GOT3 (cell line): ENCODE data around the gene SRRT.
"Not testable (repeated sequence)": the region's sequence is repeated elsewhere in the genome, so short reads cannot be mapped to it uniquely, and the experiment has no call there.

ENCODE experiments used
- DNase-seq: peaks from one replicate; lab custom pipeline; 2025; ENCODE audit warnings: mixed read lengths; lab: John Stamatoyannopoulos, UW

Gene SRRT

GRCh38 chr7:100874577-100875355 lies at the start of gene SRRT:
SRRT (plus strand) TSS chr7:100875103; CDS start chr7:100875591, 488 bp downstream.
- peak; percentile 91 for DNase-seq

- no peak for DNase-seq
These were observed 49.7 kb upstream of the SRRT start for GRCh38 chr7:100825215-100825671.

- DNase-seq = no peak
These were observed 49.0 kb upstream of the SRRT start for GRCh38 chr7:100825751-100826513.

- DNase-seq = no peak
These were observed 48.2 kb upstream of the SRRT start for GRCh38 chr7:100826514-100827329.

GRCh38 chr7:100827330-100828226 lies 47.3 kb upstream of the SRRT start, which contains the start of gene EPHB4:
EPHB4 (minus strand) TSS chr7:100827523; CDS start chr7:100827030, 493 bp downstream.
- no peak for DNase-seq

- DNase-seq = no peak
These were observed 45.7 kb upstream of the SRRT start for GRCh38 chr7:100829150-100829716.

GRCh38 chr7:100830396-100830795 lies 44.5 kb upstream of the SRRT start:
- no peak for DNase-seq

- DNase-seq = no peak
These were observed 42.6 kb upstream of the SRRT start for GRCh38 chr7:100832281-100832633.

GRCh38 chr7:100835903-100836811 lies 38.7 kb upstream of the SRRT start:
- DNase-seq = no peak

GRCh38 chr7:100836812-100837098 lies 38.1 kb upstream of the SRRT start:
- DNase-seq = no peak

GRCh38 chr7:100837099-100837836 lies 37.6 kb upstream of the SRRT start:
- peak; percentile 46 for DNase-seq

GRCh38 chr7:100839361-100839760 lies 35.5 kb upstream of the SRRT start:
- no peak for DNase-seq

- no peak for DNase-seq
These were observed 34.3 kb upstream of the SRRT start for GRCh38 chr7:100840470-100841100.

GRCh38 chr7:100847360-100847759 lies 27.5 kb upstream of the SRRT start:
- no peak for DNase-seq

GRCh38 chr7:100852048-100852872 lies 22.6 kb upstream of the SRRT start, which contains the start of gene SLC12A9:
SLC12A9 (plus strand) TSS chr7:100852713; CDS start chr7:100854198, 1,485 bp downstream.
- peak; percentile 43 for DNase-seq

GRCh38 chr7:100854146-100854895 lies 20.6 kb upstream of the SRRT start:
- DNase-seq = no peak

- not testable (repeated sequence) for DNase-seq
These were observed 20.0 kb upstream of the SRRT start for GRCh38 chr7:100854899-100855298.
